Mesendoderm (in vitro differentiated cells): Measurements from ENCODE around the gene GAPDHS.

ENCODE experiments used
- DNase-seq: peaks from one replicate; pipeline ENCODE4 v3.0.0; 2013
- H2AK5ac ChIP-seq: 2 replicates; pipeline ENCODE4 v1.6.1; 2013; ENCODE audit warnings: low read length, inconsistent platforms
- H2BK120ac ChIP-seq: 2 replicates; pipeline ENCODE4 v1.6.1; 2013; ENCODE audit warnings: low read depth, mild to moderate bottlenecking, low read length, moderate library complexity, mixed read lengths
- H2BK15ac ChIP-seq: replicated peaks from 2 replicates; pipeline ENCODE4 v1.6.1; 2013; ENCODE audit warnings: low read depth, mild to moderate bottlenecking, moderate library complexity
- H2BK5ac ChIP-seq: 2 replicates; pipeline ENCODE4 v1.6.1; 2013; ENCODE audit warnings: low read length, inconsistent platforms
- H3K18ac ChIP-seq: 2 replicates; pipeline ENCODE4 v1.6.1; 2013; ENCODE audit warnings: mild to moderate bottlenecking, low read length, mixed read lengths
- H3K23ac ChIP-seq: one replicate; pipeline ENCODE4 v1.6.1; 2013; ENCODE audit warnings: low read length
- H3K27ac ChIP-seq: 2 replicates; pipeline ENCODE4 v1.5.1; 2013; ENCODE audit warnings: low read depth, mild to moderate bottlenecking, inconsistent platforms, low read length, moderate library complexity
- H3K27me3 ChIP-seq: 2 replicates; pipeline ENCODE4 v1.6.1; 2013; ENCODE audit warnings: low read length, control low read depth, mild to moderate bottlenecking, inconsistent platforms; ENCODE audit not compliant: insufficient read depth, poor library complexity
- H3K36me3 ChIP-seq: 2 replicates; pipeline ENCODE4 v1.6.1; 2013; ENCODE audit warnings: low read length, inconsistent platforms; ENCODE audit not compliant: control insufficient read depth, insufficient read depth
- H3K4ac ChIP-seq: one replicate; pipeline ENCODE4 v1.6.1; 2013; ENCODE audit warnings: low read depth, mild to moderate bottlenecking, low read length, moderate library complexity
- H3K4me1 ChIP-seq: 2 replicates; pipeline ENCODE4 v1.6.1; 2013; ENCODE audit warnings: low read depth, low read length, inconsistent platforms; ENCODE audit not compliant: control insufficient read depth
- H3K4me2 ChIP-seq: 2 replicates; pipeline ENCODE4 v1.6.1; 2013; ENCODE audit warnings: low read length
- H3K4me3 ChIP-seq: 2 replicates; pipeline ENCODE4 v1.5.1; 2013; ENCODE audit warnings: mild to moderate bottlenecking, low read length
- H3K56ac ChIP-seq: one replicate; pipeline ENCODE4 v1.6.1; 2013; ENCODE audit warnings: low read length
- H3K79me1 ChIP-seq: 2 replicates; pipeline ENCODE4 v1.6.1; 2013; ENCODE audit warnings: low read length, inconsistent platforms
- H3K79me2 ChIP-seq: 2 replicates; pipeline ENCODE4 v1.6.1; 2013; ENCODE audit warnings: mild to moderate bottlenecking, low read length; ENCODE audit not compliant: control insufficient read depth, insufficient read depth
- H3K9ac ChIP-seq: 2 replicates; pipeline ENCODE4 v1.6.1; 2013; ENCODE audit warnings: low read length, inconsistent platforms
- H4K5ac ChIP-seq: one replicate; pipeline ENCODE4 v1.6.1; 2013; ENCODE audit warnings: low read length
- H4K8ac ChIP-seq: one replicate; pipeline ENCODE4 v1.6.1; 2013; ENCODE audit warnings: low read depth, mild to moderate bottlenecking, control low read depth, low read length, moderate library complexity
- WGBS: extraction: QIAGEN DNeasy Blood & Tissue Kit; methylation state at CpG from one replicate; pipeline ENCODE4 v1.1.7; 2013; ENCODE audit warnings: low lambda C conversion rate, missing lambda C conversion rate; ENCODE audit not compliant: insufficient coverage; ENCODE audit errors: extremely low coverage; 5-methylcytosine and 5-hydroxymethylcytosine counted together

Gene GAPDHS

GRCh38 chr19:35517342-35517741 lies 15.9 kb upstream of the GAPDHS start:
- no peak overlapping the region for H4K5ac ChIP-seq
- H3K27me3 ChIP-seq = no peaks in the 10 kb centered on the region
- no peaks in the 10 kb centered on the region for H3K79me1 ChIP-seq
- no peak overlapping the region for H3K56ac ChIP-seq
- no peaks in the 10 kb centered on the region for H3K79me2 ChIP-seq
- H3K18ac ChIP-seq = no peak overlapping the region
- no peak overlapping the region for H3K23ac ChIP-seq
- H3K27ac ChIP-seq = no peak overlapping the region
- WGBS = no CpG with 5 or more reads among the region's 2 CpGs
- no peaks in the 10 kb centered on the region for H3K36me3 ChIP-seq
- no peak overlapping the region for H2BK15ac ChIP-seq
- H2BK5ac ChIP-seq = no peak overlapping the region
- H3K4me2 ChIP-seq = no peak overlapping the region
- H4K8ac ChIP-seq = no peak overlapping the region
- no peak overlapping the region for H3K9ac ChIP-seq
- no peak overlapping the region for H3K4me3 ChIP-seq
- H3K4ac ChIP-seq = no peak overlapping the region
- no peak overlapping the region for H2BK120ac ChIP-seq
- H3K4me1 ChIP-seq = no peaks in the 10 kb centered on the region
- no peak overlapping the region for H2AK5ac ChIP-seq
- DNase-seq = no peak

GRCh38 chr19:35518313-35518712 lies 14.9 kb upstream of the GAPDHS start:
- DNase-seq = peak; percentile 30

GRCh38 chr19:35519291-35519690 lies 14.0 kb upstream of the GAPDHS start:
- Histone ChIP-seq H3K27me3 (no peaks in the 10 kb centered on the region), H3K56ac (no peak overlapping the region), H3K79me2 (no peaks in the 10 kb centered on the region), H2BK120ac (no peak overlapping the region), H2BK5ac (no peak overlapping the region), H2AK5ac (no peak overlapping the region), H3K36me3 (no peaks in the 10 kb centered on the region), H4K5ac (no peak overlapping the region), H3K9ac (no peak overlapping the region), H3K4me1 (no peaks in the 10 kb centered on the region), H3K18ac (no peak overlapping the region), H4K8ac (no peak overlapping the region), H3K4me3 (no peak overlapping the region), H2BK15ac (no peak overlapping the region), H3K27ac (no peak overlapping the region), H3K23ac (no peak overlapping the region), H3K4me2 (no peak overlapping the region), H3K4ac (no peak overlapping the region), H3K79me1 (no peaks in the 10 kb centered on the region)
- no peak for DNase-seq
- WGBS = no CpG with 5 or more reads among the region's 7 CpGs

More at GRCh38 chr19:35518313-35518712, 14.9 kb upstream of the GAPDHS start:
- Histone ChIP-seq H3K18ac (no peak overlapping the region), H4K8ac (no peak overlapping the region), H3K4me3 (no peak overlapping the region), H3K27ac (no peak overlapping the region), H2BK120ac (no peak overlapping the region), H3K4ac (no peak overlapping the region), H3K79me1 (no peaks in the 10 kb centered on the region), H4K5ac (no peak overlapping the region), H3K4me2 (no peak overlapping the region), H2BK5ac (no peak overlapping the region), H3K9ac (no peak overlapping the region), H3K36me3 (no peaks in the 10 kb centered on the region), H3K56ac (no peak overlapping the region), H3K23ac (no peak overlapping the region), H3K79me2 (no peaks in the 10 kb centered on the region), H3K4me1 (no peaks in the 10 kb centered on the region), H3K27me3 (no peaks in the 10 kb centered on the region), H2BK15ac (no peak overlapping the region), H2AK5ac (no peak overlapping the region)
- WGBS = no CpG with 5 or more reads among the region's 6 CpGs

- H2BK15ac ChIP-seq = no peak overlapping the region
- H3K79me1 ChIP-seq = no peaks in the 10 kb centered on the region
- no peak overlapping the region for H3K18ac ChIP-seq
- no peak overlapping the region for H3K4ac ChIP-seq
- peak; percentile 34 for DNase-seq
- H4K8ac ChIP-seq = no peak overlapping the region
- H3K79me2 ChIP-seq = no peaks in the 10 kb centered on the region
- H3K4me3 ChIP-seq = no peak overlapping the region
- no peaks in the 10 kb centered on the region for H3K36me3 ChIP-seq
- no peaks in the 10 kb centered on the region for H3K27me3 ChIP-seq
- no peak overlapping the region for H3K56ac ChIP-seq
- no CpG with 5 or more reads among the region's 16 CpGs for WGBS
- no peak overlapping the region for H2BK120ac ChIP-seq
- H3K27ac ChIP-seq = no peak overlapping the region
- no peaks in the 10 kb centered on the region for H3K4me1 ChIP-seq
- H3K9ac ChIP-seq = no peak overlapping the region
- H3K4me2 ChIP-seq = no peak overlapping the region
- H4K5ac ChIP-seq = no peak overlapping the region
- H2AK5ac ChIP-seq = no peak overlapping the region
- no peak overlapping the region for H2BK5ac ChIP-seq
- no peak overlapping the region for H3K23ac ChIP-seq
These were observed 12.0 kb upstream of the GAPDHS start for GRCh38 chr19:35521124-35521743.

GRCh38 chr19:35522745-35523327 lies 10.4 kb upstream of the GAPDHS start:
- Histone ChIP-seq H4K5ac (no peak overlapping the region), H3K9ac (no peak overlapping the region), H3K18ac (no peak overlapping the region), H3K27ac (no peak overlapping the region), H3K27me3 (no peaks in the 10 kb centered on the region), H2BK120ac (no peak overlapping the region), H4K8ac (no peak overlapping the region), H3K4me1 (no peaks in the 10 kb centered on the region), H2BK15ac (no peak overlapping the region), H3K23ac (no peak overlapping the region), H2AK5ac (no peak overlapping the region), H2BK5ac (no peak overlapping the region), H3K79me1 (no peaks in the 10 kb centered on the region), H3K4ac (no peak overlapping the region), H3K56ac (no peak overlapping the region), H3K4me2 (no peak overlapping the region), H3K36me3 (no peaks in the 10 kb centered on the region), H3K79me2 (no peaks in the 10 kb centered on the region), H3K4me3 (no peak overlapping the region)
- no peak for DNase-seq
- WGBS = no CpG with 5 or more reads among the region's 12 CpGs
